ENCODE results near the gene PPP1R7.
A peak's percentile ranks its signal among the peaks of the same experiment; 100 is the strongest.

PPP1R7 gene

GRCh38 chr2:241161646-241162281 lies 11.5 kb downstream of the PPP1R7 start:
- Mint-ChIP-seq H3K9me3 (no peaks in the 10 kb centered on the region), H3K27ac (no peak overlapping the region), H3K36me3 (peaks cover 53% of the 10 kb centered on the region), H3K4me3 (no peak overlapping the region), H3K27me3 (no peaks in the 10 kb centered on the region), H3K4me1 (peaks cover 14% of the 10 kb centered on the region)
- ATAC-seq = no peak

- H3K27ac Mint-ChIP-seq = no peak overlapping the region
- no peaks in the 10 kb centered on the region for H3K27me3 Mint-ChIP-seq
- ATAC-seq = no peak
- no peaks in the 10 kb centered on the region for H3K9me3 Mint-ChIP-seq
- peaks cover 55% of the 10 kb centered on the region for H3K36me3 Mint-ChIP-seq
- H3K4me1 Mint-ChIP-seq = no peaks in the 10 kb centered on the region
- H3K4me3 Mint-ChIP-seq = no peak overlapping the region
These were observed 13.4 kb downstream of the PPP1R7 start for GRCh38 chr2:241163601-241164118.

GRCh38 chr2:241168366-241168765 lies 18.1 kb downstream of the PPP1R7 start:
- Mint-ChIP-seq H3K9me3 (peaks cover 14% of the 10 kb centered on the region), H3K36me3 (peaks cover 78% of the 10 kb centered on the region), H3K27me3 (no peaks in the 10 kb centered on the region), H3K4me3 (no peak overlapping the region), H3K27ac (no peak overlapping the region), H3K4me1 (no peaks in the 10 kb centered on the region)
- no peak for ATAC-seq

GRCh38 chr2:241173557-241173956 lies 23.3 kb downstream of the PPP1R7 start:
- no peak overlapping the region for H3K4me3 Mint-ChIP-seq
- no peak for ATAC-seq
- no peak overlapping the region for H3K27ac Mint-ChIP-seq
- H3K36me3 Mint-ChIP-seq = peaks cover 87% of the 10 kb centered on the region
- H3K9me3 Mint-ChIP-seq = peaks cover 14% of the 10 kb centered on the region
- H3K4me1 Mint-ChIP-seq = no peaks in the 10 kb centered on the region
- no peaks in the 10 kb centered on the region for H3K27me3 Mint-ChIP-seq

GRCh38 chr2:241177526-241178334 lies 27.5 kb downstream of the PPP1R7 start:
- Mint-ChIP-seq H3K9me3 (no peaks in the 10 kb centered on the region), H3K27ac (no peak overlapping the region), H3K27me3 (no peaks in the 10 kb centered on the region), H3K36me3 (peaks cover 74% of the 10 kb centered on the region), H3K4me1 (no peaks in the 10 kb centered on the region), H3K4me3 (no peak overlapping the region)
- no peak for ATAC-seq

- Mint-ChIP-seq H3K4me1 (no peaks in the 10 kb centered on the region), H3K27me3 (no peaks in the 10 kb centered on the region), H3K27ac (no peak overlapping the region), H3K36me3 (peaks cover 77% of the 10 kb centered on the region), H3K9me3 (no peaks in the 10 kb centered on the region), H3K4me3 (no peak overlapping the region)
- no peak for ATAC-seq
These were observed 28.7 kb downstream of the PPP1R7 start for GRCh38 chr2:241178961-241179360.

GRCh38 chr2:241179899-241180298 lies 29.6 kb downstream of the PPP1R7 start:
- H3K36me3 Mint-ChIP-seq = peaks cover 77% of the 10 kb centered on the region
- H3K27ac Mint-ChIP-seq = no peak overlapping the region
- H3K4me1 Mint-ChIP-seq = no peaks in the 10 kb centered on the region
- H3K4me3 Mint-ChIP-seq = no peak overlapping the region
- ATAC-seq = no peak
- H3K9me3 Mint-ChIP-seq = no peaks in the 10 kb centered on the region
- H3K27me3 Mint-ChIP-seq = no peaks in the 10 kb centered on the region

GRCh38 chr2:241180495-241180894 lies 30.2 kb downstream of the PPP1R7 start:
- Mint-ChIP-seq H3K36me3 (peaks cover 71% of the 10 kb centered on the region), H3K27me3 (no peaks in the 10 kb centered on the region), H3K4me1 (no peaks in the 10 kb centered on the region), H3K4me3 (no peak overlapping the region), H3K9me3 (no peaks in the 10 kb centered on the region), H3K27ac (no peak overlapping the region)
- no peak for ATAC-seq

GRCh38 chr2:241182126-241182525 lies 31.9 kb downstream of the PPP1R7 start:
- Mint-ChIP-seq H3K9me3 (no peaks in the 10 kb centered on the region), H3K4me3 (no peak overlapping the region), H3K27ac (no peak overlapping the region), H3K36me3 (peaks cover 62% of the 10 kb centered on the region), H3K27me3 (peaks cover 4% of the 10 kb centered on the region), H3K4me1 (peaks cover 6% of the 10 kb centered on the region)
- ATAC-seq = no peak

- no peak for ATAC-seq
- peaks cover 9% of the 10 kb centered on the region for H3K27me3 Mint-ChIP-seq
- H3K4me3 Mint-ChIP-seq = no peak overlapping the region
- H3K4me1 Mint-ChIP-seq = peaks cover 11% of the 10 kb centered on the region
- H3K9me3 Mint-ChIP-seq = no peaks in the 10 kb centered on the region
- peaks cover 57% of the 10 kb centered on the region for H3K36me3 Mint-ChIP-seq
- no peak overlapping the region for H3K27ac Mint-ChIP-seq
These were observed 32.4 kb downstream of the PPP1R7 start for GRCh38 chr2:241182531-241183133.

- Mint-ChIP-seq H3K27ac (no peak overlapping the region), H3K4me3 (no peak overlapping the region)
These were observed 33.0 kb downstream of the PPP1R7 start for GRCh38 chr2:241183221-241183620.

GRCh38 chr2:241184901-241185300 lies 34.6 kb downstream of the PPP1R7 start:
- Mint-ChIP-seq H3K27ac (no peak overlapping the region), H3K4me1 (peaks cover 22% of the 10 kb centered on the region), H3K36me3 (peaks cover 36% of the 10 kb centered on the region), H3K27me3 (peaks cover 11% of the 10 kb centered on the region), H3K4me3 (no peak overlapping the region), H3K9me3 (no peaks in the 10 kb centered on the region)
- no peak for ATAC-seq

More at GRCh38 chr2:241183221-241183620, 33.0 kb downstream of the PPP1R7 start:
- Mint-ChIP-seq H3K36me3 (peaks cover 51% of the 10 kb centered on the region), H3K9me3 (no peaks in the 10 kb centered on the region), H3K4me1 (peaks cover 16% of the 10 kb centered on the region), H3K27me3 (peaks cover 11% of the 10 kb centered on the region)
- no peak for ATAC-seq

GRCh38 chr2:241185961-241186360 lies 35.7 kb downstream of the PPP1R7 start:
- Mint-ChIP-seq H3K4me1 (peaks cover 22% of the 10 kb centered on the region), H3K4me3 (no peak overlapping the region), H3K9me3 (no peaks in the 10 kb centered on the region), H3K27me3 (peaks cover 11% of the 10 kb centered on the region), H3K27ac (no peak overlapping the region), H3K36me3 (peaks cover 36% of the 10 kb centered on the region)
- no peak for ATAC-seq

GRCh38 chr2:241187101-241187917 lies 37.0 kb downstream of the PPP1R7 start:
- peaks cover 23% of the 10 kb centered on the region for H3K36me3 Mint-ChIP-seq
- H3K4me3 Mint-ChIP-seq = no peak overlapping the region

GRCh38 chr2:241187918-241188234 lies 37.6 kb downstream of the PPP1R7 start:
- Mint-ChIP-seq H3K27me3 (peaks cover 11% of the 10 kb centered on the region), H3K4me1 (peaks cover 22% of the 10 kb centered on the region), H3K36me3 (peaks cover 17% of the 10 kb centered on the region), H3K9me3 (no peaks in the 10 kb centered on the region), H3K4me3 (no peak overlapping the region), H3K27ac (peak overlapping the region; percentile 11)
- ATAC-seq = no peak

More at GRCh38 chr2:241187101-241187917, 37.0 kb downstream of the PPP1R7 start:
- peaks cover 22% of the 10 kb centered on the region for H3K4me1 Mint-ChIP-seq
- H3K27ac Mint-ChIP-seq = no peak overlapping the region
- peaks cover 11% of the 10 kb centered on the region for H3K27me3 Mint-ChIP-seq
- ATAC-seq = no peak
- H3K9me3 Mint-ChIP-seq = no peaks in the 10 kb centered on the region
